ENCODE results near the gene CFAP46.

The CFAP46 gene

DNA sequence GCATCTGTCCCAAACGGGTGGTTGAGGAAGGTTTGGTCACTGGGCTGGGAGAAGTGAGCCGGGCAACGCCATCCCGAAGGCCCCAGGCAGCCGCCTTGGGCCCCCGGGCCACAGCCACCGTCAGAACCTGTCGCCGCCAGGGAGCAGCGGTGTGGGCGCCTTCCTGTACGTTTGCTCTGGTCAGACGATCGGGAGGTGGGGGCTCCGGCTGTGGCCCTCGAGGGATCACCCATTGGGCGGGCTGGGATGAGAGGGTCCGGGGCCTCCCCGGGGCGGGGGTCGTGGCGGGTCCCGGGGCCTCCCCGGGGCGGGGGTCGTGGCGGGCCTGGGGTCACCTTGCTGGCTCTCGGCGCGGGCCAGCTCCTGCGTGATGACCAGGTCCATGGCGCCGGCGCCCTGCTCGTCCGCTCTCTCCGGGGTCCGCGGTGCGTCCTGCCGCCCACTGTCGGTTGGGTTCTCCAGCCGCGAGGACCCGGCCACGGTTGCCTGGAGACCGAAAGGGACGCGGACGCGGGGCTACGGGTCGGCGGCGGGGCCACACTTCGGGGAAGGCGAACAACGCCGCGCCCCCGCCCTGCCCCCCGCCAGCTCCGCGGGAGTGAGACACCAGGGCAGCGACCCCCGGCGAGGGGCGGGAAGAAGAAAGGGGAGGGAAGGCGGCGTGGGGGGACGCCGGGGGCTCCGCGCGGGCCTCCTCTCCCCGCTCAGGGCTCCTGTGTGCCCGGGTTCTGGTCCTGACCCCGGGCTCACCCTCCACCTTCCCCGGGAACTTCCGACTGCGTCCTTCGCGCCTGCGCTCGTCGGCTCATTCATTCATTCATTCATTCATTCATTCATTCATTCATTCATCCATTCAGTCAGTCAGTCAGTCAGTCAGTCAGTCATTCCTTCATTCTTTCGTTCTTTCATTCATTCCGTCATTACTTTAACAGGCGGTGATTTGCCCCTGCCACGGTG, at the start of gene CFAP46:
Gene CFAP46 (minus strand): TSS at position 470 of the 957 bp plus-strand sequence. CDS start 86 bp downstream, at position 384.
- DNase-seq = peak; percentile 63

DNA sequence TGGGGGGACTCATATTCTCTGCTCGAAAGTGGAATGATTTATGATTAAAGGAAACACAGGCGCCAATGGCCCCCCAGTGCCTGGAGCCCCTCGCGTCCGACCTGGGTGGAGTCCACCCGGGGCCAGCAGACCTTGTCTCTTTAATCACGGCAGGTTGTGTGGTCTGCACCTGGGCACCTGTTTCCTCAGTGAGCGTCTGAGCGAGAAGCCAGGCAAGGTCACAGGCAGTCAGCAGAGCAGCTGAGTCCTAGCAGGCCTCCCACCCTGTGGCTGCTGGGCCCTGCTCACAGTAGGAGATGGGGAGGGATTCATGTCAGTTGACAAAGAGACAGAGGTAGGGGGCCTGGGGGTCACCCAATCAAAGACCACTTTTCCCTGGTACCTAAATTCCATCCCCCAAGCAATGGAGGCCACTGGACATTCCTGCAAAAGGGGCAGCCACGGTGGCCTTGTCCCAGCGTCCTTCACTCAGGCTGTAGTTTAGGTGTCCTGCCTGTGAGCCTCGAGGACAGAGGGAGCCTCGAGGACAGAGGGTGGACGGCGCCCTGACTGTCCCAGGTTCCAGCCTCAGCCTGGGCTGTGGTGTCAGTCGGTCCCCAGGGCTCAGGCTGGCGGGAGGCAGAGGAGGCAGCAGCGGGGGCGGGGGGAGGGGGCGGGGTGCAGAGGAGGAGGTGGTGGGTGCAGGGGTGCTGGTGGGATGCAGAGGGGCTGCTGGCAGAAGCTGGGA, 49.5 kb upstream of the CFAP46 start:
- no peak for DNase-seq

DNA sequence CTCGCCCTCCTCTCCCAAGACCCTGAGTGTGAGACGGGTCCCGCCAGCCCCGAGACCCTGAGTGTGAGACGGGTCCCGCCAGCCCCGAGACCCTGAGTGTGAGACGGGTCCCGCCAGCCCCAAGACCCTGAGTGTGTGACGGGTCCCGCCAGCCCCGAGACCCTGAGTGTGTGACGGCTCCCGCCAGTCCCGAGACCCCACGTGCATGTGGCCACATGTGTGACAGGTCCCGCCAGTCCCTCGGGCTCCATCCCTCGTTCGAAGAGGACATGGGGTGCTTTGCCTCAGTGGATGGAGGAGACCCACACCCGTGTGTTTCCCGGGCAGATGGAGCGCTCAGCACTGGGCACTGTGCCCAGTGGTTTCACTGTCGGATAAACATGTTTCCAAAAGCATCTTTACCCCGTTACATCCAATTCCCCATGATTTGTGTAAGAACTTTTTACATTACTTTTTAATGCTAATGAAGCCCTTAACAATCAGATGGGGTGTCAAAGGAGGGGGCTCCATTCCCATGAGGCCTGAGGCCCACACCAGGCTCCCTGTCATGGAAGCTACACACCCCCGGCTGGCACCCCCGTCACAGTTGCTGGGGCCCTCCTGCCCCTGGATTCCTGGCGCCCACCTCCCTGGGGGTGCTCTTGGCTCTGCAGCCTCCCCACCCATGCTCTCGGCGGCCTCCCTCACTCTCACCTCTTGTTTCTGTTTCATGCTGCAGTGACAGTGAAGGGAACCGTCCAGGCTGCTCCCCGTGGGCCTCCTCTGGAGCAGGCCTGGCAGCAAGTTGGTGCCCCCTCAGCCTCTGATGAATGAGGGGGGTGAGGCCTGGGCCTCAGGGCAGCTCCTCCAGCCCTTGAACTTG, 48.5 kb upstream of the CFAP46 start:
- DNase-seq = no peak

DNA sequence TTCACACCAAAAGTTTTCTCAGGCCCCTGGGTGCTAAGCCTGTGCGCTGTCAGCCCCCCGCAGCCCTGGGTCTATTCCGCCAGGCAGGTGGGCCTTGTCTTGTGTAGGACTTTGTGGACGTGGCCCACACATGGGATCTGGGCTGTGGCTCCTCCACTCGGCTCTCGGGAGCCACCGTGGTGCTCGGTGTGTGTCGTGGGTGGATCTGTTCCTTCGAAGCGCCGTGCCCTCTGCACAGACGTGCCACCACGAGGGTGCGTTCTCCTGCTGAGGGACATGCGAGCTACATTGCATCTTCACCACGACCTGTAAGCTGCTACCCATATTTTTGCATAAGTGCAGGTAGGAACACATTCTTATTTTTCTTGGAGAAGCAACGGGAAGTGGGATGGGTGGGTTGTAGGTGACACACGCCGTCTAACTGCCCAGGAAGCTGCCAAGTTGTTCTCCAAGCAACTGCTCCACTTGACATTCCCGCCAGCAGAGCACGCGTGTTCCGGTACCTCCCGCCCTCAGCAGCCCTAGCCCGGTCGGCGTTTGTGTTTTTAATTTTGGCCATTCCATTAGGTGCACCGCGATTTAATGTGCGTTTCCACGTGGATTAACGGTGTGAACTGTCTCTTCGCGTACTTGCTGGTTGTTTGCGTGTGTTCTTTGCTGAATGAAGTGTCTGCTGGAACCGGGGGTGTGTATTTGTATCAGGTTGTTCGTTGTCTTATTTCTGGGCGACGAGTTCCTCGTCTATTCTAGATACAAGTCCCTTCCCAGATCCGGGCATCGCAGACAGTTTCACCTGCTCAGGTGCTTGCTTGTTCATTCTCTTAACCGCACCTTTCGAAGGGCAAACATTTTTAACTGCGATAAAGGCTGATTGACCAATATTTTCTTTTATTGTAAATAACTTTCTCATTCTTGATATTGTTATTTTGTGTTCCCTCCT, 47.4 kb upstream of the CFAP46 start:
- DNase-seq = no peak

DNA sequence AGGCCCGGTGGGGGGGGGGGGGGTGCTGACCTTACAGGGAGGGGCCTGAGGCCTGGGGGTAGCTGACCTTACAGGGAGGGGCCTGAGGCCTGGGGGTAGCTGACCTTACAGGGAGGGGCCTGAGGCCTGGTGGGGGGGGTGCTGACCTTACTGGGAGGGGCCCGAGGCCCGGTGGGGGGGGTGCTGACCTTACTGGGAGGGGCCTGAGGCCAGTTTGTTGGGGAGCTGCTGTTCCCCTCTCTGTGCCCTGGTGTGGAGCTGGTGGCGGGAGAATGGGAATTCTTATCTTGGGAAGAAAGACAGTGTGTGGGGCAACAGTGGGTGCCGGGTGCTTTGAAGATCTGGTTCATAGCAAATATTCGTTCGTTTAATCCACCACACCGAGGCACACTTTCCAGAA, 46.6 kb upstream of the CFAP46 start:
- DNase-seq = no peak

DNA sequence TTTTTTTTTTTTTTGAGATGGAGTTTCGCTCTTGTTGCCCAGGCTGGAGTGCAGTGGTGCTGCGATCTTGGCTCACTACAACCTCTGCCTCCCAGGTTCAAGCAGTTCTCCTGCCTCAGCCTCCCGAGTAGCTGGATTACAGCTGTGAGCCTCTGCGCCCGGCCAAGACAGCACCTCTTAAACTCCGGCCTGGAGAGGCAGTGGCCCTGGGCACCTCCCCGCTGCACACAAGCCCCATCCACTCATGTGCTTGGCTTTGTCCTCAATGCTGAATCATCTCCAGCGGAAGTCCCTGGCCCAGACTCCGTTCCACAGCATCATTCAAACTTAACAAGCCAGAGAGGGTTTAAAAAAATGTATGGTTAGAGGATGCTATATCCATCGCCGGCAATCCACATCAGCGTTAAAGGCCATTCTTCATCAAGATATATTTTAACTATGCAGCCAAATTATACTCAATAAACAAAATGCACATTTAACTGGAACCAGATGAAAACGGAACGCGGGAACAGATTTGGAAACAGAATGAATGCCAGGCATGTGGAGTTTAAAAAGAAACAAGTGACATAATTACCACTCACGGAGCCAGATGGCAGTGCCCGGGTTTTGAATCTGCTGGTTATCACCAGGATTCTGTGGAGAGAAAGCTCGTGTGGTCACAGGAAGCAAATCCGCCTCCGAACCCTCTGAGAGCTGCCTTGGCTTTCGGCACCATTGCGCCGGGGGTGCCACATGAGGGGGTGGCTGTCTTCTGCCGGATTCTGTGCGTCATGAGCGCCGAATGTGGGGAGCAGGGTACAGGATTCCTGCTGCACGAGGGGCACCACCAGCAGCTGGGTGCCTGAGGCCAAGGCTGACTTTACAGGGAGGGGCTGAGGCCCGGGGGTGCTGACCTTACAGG, 45.6 kb upstream of the CFAP46 start:
- DNase-seq = peak; percentile 94

DNA sequence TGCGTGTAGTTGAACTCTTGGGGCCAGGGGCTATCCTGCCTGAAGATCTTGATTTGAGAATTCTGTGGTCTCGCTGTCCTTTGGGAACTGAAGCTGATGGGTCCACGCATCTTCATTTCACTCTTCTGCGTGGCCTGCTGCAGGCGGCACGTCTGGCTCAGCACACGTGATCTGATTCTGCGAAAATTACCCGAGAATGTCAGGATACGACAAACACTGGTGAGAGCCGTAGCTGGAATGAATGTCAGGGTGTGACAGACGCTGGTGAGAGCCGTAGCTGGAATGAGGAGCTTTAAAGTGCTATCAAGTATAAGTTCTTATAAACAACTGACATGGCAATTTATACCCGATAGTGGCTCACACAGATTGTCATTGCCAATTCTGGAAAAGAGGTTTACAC, 44.6 kb upstream of the CFAP46 start:
- no peak for DNase-seq

DNA sequence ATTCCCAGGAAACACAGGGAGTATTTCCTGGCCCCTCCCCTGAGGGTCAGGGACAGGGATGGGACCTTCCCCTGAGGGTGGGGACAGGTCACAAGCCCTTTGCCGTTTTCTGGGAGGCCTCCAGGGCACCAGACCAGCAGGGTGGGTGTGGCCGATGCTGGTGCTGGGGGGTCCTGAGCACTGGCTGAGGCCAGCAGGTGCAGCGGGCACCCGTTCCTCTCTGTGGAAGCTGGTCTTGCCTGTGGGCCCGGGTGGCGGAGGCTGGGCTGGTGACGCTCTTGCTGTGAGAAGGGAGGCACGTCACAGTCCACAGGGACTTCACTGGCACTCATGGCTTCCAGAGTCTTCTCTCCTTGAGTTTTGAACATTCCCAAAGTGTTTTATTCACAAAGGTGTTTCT, 44.2 kb upstream of the CFAP46 start:
- no peak for DNase-seq

DNA sequence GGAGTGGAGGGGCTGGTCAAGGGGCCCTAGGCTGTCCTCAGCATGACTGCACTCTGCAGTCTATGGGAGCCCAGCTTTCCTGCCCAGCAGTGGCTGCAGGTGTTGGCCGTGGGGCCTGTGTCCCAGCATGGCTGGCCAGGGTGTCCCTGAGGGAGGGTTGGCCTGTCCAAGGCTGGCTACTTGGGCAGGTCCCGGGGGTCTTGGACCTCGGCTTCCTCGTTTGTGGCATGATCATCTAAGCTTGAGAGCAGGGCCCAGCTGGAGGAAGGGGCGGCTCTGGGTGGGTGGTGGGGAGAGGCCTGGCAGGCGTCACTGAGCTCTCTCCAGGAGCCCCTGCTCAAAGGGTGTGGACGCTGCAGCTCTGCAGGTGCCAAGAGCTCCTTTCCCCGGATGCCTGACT, 43.7 kb upstream of the CFAP46 start:
- no peak for DNase-seq

DNA sequence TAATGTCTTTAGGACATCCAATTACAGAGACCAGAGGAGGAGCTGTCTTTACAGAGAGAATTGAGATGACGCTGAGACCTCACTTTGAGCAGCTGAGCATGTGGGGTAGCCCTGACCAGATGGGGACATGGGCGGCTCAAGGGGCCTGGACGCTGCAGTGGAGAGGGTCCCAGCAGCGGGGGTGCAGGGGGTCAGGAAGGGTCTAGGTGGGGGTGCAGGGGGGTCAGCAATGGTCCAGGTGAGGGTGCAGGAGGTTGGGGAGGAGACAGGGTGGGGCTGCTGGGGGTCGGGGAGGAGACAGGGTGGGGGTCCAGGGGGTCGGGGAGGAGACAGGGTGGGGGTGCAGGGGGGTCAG, 43.2 kb upstream of the CFAP46 start:
- DNase-seq = no peak

DNA sequence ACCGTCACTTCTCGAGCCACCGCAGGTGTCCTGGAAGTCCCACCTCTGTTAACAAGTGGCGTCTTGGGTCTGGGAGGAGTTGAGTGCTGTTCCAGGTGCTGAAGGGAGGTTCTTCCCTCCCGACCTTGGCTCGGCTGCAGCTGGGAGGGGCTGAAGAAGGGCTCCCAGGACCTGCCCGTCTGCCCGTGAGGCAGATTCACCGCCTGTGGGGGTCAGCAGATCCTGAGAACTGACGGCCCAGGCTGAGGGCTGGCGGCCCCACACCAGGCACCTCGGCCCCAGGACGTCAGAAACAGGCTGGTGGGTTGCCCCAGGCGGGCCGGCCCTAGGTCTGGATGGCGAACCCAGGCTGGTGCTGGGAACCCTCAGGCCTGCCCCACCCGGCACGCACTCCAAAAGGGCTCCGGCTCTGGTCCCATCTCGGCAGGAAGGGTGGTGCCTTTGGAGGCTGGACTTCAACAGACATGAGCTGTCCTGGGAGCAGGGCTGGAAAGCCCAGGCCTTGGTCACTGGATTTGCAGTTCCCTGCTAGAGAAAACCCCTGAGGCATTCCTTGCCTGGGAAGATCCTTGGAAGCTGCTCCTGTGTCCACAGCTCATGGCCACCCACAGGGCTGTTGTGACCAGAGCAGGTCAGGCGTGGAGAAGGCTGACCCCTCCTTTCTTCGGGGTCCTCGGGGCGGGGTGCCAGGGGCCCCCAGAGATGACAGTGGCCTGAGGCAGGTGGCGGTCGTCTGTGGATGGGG, 42.6 kb upstream of the CFAP46 start:
- DNase-seq = no peak

DNA sequence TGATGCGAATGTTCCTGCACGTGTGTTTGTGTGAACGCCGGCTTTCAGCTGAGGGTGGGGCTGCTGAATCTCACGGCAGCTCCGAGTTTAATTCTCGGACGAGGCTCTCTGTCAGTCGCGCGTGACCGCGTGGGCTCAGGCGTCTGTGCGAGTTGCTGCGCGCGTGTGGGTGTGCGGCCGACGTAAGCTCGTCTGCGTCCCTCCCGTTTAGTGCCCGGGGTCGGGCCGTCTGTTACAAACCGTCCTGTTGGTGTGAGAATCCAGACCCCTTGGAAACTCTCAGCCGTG, 41.6 kb upstream of the CFAP46 start:
- no peak for DNase-seq

DNA sequence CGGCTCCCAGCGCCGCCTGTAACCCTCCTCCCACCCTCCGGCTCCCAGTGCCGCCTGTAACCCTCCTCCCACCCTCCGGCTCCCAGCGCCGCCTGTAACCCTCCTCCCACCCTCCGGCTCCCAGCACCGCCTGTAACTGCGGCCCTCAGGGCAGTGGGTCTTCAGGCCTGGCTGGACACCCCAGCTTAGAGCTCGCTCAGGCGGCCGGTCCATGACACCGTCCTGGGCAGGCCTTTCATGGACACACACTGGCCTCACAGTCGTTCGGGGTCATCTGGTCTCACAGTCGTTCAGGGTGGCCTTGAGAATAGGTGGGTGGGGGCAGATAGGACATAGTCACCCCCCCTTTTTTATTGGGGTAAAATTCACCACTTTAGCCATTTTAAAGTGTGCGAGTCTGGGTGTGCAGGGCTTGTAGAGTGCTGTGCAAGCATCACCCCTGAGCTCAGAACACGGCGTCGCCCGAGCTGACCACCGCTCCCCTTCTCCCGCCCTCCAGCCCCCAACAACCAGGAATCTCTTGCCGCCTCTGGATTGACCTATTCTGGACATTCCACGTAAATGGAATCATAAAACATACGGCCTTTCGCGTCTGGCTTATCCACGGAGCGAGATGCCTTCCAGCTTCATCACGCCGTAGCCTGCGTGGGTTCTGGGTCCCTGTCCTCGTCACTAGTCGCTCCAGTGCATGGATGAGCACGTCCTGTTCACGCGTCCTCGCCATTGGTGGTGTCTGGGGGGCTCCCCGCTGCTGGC, 41.1 kb upstream of the CFAP46 start:
- no peak for DNase-seq

DNA sequence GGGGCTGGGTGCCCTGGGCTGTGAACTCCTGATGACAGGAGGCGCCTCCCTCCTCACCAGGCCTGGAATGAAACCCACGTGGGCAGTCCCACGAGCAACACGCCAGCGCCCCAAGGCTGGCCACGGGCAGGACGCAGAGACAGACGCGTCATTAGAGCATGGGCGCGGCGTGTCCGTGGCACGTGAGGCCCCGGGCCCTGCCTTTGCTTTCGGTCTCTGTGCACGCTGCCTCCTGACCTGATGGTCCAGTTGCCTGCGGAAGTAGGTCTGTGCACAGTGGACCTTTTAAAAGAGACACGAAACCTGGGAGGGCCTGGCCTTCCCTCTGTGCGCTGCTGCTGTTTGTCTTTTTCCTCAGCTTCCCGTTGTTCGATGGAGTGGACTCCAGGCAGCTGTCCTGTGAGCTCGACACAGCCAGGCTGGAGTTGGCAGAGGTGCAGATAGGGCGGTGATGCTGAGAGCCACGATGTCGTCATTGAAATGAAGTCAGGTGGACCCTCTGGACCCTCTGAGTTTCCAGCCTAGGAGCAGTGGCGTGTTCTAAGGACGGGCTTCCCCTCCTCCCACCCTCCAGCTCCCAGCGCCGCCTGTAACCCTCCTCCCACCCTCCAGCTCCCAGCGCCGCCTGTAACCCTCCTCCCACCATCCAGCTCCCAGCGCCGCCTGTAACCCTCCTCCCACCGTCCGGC, 40.1 kb upstream of the CFAP46 start:
- no peak for DNase-seq

DNA sequence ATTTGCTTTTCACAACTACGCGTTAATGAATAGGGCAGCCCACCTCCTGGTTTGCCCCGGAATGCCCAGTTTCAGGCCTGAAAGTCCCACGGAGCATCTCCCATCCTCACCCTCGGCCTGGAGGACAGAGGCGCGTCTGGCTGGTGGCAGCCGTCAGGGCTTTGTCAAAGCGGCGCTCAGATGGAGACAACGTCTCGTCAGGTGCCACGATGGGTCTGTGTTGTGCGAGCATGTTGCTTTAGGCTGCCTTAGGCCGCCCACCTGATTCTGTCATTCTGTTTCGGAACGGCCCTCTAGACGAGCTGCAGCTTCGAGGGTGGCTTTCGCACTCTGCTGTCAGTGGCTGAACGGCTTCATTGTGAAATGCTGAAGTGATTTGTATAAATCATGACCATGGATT, 39.4 kb upstream of the CFAP46 start:
- DNase-seq = no peak

DNA sequence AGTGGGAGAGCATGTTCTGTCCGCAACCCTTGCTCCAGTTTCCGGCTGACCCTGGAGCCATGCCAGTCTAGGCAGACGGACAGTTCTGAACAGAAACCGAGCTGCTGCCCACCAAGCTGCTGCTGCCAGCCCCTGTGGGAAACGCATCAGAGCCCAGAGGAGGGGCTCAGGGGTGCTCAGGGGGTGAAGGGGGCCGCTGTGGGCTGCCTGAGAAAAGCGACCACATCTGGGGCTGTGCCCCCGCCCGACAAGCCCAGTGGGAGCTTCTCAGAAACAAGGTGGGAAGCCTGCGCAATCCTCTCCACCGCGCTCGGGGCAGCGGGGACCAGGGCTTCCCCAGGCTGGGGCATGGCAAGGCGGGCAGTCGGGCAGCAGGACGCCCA, 38.8 kb upstream of the CFAP46 start:
- no peak for DNase-seq

DNA sequence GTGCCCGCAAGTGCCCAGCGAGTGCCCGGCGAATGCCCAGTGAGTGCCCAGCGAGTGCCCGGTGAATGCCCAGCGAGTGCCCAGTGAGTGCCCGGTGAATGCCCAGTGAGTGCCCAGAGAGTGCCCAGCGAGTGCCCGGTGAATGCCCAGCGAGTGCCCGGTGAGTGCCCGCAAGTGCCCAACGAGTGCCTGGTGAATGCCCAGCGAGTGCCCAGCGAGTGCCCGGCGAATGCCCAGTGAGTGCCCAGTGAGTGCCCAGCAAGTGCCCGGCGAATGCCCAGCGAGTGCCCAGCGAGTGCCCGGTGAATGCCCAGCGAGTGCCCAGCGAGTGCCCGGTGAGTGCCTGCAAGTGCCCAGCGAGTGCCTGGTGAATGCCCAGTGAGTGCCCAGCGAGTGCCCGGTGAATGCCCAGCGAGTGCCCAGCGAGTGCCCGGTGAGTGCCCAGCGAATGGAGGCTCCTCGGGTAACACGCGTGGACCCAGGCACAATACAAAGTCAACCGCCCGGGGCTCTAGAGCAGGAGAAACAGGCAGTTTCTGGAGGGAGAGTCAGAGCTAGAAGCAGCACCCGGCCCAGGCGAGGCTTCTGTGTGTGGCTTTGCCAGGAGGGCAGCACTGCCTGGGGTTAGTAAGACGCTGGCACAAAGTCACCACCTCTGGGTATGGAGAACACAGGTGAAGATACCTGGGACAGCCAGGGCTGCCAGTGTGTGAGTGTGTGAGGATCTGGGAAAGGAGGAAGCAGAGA, 38.2 kb upstream of the CFAP46 start:
- no peak for DNase-seq
